Activated CD4-positive, alpha-beta T cell treated with anti-CD3 and anti-CD28 coated beads, Interleukin-2, amount 50 U/mL, for 1 hour (primary cell): ENCODE results near the gene FOCAD.
"Not testable (repeated sequence)": the region's sequence is repeated elsewhere in the genome, so short reads cannot be mapped to it uniquely, and the experiment has no call there.

Experiments used
- DNase-seq: peaks from one replicate; pipeline ENCODE4 v3.0.0-alpha.2; 2020

FOCAD gene

DNA sequence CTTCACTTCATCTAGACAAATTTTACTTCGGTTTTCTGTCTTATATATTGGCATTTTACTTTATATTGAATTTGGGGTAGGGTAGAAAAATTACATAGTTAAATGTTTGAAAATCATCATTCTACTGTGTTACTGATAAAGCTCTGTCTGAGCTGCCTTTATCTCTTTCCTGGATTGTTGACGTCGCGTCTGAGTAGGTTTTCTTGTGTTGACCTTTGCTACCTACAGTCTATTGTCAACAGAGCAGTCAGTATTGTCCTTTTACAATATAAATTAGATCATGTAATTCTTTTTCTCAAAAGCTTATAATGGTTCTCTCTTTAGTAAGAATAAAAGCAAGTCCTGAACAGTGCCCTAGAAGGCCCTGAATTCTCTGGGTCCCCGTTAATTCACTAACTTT is 219.2 kb downstream of the FOCAD start:
- DNase-seq = no peak

DNA sequence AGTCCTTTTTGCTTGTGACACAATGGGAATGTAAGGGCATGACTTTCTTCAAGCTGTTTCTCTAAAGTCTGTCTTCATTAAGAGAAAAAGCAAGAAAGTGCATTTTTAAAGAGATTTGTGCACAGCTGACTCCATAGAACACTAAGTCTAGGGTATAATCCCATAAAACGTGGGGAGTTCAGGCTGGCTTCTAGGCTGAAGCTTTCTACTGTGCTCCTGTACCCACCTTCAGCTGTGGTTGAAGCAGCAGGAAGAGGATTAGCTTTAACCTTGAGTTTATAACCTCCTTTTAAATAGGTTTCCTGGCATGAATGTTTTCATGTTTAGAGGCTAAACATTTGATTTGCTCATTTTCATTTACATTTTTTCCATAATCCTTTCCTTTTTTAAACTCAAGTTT is 220.9 kb downstream of the FOCAD start:
- DNase-seq = no peak

DNA sequence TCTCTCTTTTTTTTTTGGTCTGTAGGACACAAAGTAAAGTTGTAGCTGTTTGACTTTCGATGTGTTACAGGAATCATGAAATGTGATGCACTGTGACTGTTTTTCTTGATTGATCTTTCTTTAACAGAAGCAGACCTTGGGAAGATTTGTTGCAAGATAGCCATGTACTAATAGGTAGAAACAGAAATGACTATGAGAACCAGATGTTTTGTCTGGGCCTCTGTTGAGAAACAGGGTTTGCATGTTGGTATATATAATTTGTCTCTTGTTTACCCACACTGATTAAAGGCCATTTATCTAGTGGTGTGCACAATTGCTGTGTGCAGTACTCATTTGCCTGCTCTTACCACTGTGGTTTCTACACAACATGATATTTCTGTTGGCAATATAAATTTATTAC is 222.3 kb downstream of the FOCAD start:
- no peak for DNase-seq

DNA sequence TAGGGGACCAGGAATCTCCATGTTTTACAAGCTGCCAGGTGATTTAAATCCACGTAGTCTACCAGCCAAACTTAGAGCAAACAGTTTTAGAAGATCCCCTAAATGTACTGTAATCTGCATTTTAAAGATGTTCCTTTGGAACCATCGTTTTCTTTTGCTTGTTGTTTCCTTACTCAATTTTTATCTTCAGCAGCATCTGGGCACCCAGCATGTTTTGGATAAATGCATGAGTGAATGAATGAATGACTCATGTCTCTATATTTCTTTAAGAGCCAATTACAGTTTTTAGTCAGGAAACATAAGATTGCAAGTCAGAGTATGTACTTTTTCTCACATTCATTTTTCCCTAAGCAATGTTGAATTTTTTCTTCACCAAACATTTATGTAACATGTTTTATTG is 224.4 kb downstream of the FOCAD start:
- no peak for DNase-seq

DNA sequence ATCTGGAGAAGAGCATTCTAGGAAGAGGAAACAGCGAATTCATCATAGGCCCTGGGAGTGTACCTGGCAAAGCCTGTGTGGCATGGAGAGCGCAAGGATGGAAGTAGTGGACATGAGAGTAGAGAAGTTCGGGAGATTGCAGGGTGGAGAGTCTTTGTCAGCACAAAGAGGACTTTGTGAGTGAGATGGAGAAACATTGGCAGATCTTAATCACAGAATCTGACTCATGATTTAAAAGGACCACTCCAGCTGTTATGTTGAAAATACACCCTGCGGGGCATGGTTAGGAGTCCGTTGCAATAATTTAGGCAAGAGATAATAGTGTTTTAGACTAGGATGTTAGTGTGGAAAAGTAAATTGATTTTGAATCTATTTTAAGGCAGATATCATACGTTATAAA is 230.5 kb downstream of the FOCAD start:
- no peak for DNase-seq

DNA sequence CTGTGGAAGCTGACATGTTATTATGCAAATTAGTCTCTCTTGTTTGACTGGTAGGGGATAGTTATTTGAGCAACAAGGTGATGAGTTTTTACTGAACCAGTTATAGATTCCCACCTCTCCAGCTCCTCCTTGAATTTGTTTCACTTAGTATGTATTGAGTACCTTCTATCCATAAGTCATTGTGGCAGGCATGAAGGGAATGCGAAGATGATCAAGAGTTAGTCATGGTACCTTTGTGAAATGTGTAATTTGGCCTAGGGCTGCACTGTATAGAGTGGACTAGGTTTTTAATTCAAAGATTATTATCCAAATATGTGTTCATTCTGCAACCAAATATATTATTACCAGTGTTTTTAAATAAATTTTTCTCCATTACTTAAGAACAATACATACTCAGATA is 237.3 kb downstream of the FOCAD start:
- DNase-seq = no peak

DNA sequence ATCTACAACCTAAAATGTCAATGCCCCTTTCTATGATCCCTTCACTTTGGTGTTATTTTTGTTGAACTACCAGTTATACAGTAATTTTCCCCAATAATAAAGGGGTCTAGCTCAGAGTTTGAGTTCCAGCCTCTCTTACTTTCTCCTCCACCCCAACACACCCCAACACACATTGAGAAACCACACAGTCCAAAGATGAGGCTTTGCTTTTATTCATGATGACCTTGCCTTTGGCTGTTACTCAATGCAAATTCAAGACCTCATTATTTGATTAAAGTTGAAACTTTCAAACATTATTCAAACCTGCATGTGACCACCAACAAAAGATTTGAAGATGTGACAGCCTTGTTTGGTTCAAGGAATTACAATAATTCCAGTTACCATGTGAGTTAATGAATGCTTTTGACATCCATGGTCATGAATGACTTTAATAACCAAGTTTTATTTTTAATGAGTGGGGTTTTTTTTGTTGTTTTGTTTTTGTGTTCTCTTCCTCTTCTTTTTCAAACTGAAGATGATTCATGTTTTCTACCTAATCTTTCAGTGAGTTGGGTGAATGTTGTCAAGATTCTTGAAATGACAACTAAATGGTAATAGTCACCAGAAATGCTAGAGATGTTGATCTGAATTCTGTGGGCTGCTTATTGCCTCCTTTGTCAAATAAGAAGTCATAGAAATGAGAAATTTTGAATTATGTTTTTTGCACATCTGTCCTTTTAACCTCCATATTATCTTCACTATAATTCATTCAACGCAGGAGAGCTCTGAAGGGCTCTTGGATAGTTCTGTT is 241.4 kb downstream of the FOCAD start:
- DNase-seq = no peak

DNA sequence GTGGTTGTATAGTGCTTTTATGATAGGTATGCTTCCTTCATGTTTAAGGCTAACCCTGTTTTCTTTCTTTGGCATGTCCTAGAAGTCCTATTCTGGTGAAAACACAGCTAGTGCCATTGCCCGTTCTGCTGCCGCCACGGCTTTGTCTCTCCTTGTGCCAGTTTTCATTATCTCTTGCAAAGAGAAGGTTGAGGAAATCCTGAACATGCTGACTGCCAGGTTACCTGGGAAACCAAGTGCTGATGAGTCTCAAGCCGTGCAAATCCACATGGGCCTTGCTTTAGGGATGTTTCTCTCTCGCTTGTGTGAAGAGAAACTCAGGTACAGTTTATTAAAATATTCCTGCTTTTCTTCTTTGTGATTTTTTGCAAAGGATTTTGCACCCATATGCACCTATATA is 245.2 kb downstream of the FOCAD start:
- DNase-seq = no peak

DNA sequence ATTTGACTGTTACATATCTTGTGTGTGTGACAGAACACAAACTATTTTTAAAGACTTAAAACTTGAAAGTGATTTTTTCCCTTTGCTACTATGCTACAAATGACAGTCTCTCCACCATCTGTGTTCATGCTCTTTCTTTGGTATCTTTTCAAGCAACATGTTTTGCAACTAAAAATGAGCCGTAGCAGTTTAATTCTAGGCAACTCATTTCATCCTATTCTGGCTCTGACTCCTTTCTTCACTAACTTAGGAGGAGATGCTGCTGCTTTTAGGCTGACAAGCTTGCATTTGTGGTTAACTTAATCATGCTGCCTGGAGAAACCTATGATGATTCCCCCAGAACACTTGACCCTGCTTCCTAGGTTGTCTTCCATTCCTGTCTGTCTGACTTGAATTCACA is 246.8 kb downstream of the FOCAD start:
- DNase-seq = no peak

DNA sequence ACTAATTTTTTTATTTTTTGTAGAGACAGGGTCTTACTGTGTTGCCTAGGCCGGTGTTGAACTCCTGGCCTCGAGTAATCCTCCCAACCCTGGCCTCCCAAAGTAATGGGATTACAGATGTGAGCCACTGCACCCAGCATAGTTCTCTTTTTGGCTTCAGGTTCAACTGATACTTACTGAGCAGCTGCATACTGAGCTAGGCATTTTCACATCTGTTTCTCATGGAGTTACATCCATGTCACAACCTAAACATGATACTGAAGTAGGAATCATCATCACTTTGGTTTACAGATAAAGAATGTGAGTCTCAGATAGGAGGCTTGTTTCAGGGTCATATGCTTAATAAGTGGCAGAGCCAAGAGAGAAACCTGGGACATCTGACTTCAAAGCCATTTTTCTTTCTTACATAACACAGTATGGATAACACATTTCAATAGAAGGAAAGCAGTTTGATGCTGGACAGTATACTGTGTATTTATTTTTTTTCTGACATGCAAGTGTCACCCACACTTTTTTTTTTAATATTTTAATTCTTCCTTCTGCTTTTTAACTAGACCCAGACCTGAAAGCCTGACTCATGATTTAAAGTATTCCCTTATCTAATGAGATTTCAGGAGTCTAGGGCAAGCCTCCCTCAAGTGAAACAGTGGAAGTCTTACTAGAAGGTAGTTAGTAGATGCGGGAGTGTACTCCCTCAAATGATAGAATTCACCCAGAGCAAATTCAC is 256.6 kb downstream of the FOCAD start:
- DNase-seq = no peak

DNA sequence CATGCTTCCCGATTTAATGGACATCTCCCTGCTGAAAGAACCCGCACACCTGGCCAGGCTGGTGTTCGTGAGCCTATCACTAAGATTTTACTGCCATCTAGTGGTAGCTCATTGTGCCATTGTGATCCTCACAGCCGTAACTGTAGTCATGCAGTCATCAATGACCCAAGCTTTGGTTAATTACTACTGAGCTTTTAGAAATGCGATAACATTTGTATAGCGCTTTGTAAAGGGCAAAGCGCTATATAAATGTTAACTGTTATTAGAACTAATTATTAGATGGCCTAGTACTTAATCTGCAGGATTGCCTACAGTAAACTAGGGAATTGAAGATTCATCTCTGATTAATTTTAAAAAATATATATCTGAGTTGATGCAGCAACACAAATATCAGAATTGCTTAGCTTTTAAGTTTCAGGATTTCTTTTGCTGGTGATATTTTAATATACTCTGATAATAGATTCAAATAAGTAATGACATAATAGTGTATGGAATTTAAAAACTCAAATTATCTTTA is 257.2 kb downstream of the FOCAD start:
- peak; percentile 45 for DNase-seq

DNA sequence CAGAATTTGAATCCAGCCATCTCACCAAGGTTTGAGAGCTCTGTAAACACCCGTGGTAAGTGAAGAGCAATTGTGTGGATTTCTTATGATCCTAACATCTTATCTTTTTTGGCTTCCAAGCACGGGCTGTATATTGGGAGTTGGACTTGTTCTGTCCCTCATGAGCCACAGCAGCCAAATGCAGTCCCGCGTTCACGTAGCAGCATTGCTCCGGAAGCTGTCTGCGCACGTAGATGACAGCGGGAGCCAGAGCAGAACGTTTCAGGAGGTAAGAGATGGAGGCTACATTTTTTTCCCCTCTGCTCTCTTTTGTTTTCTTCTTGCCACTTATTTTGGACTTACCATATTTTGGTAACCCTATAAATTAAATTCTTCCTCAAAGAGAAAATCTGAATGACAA is 260.4 kb downstream of the FOCAD start:
- DNase-seq = no peak

DNA sequence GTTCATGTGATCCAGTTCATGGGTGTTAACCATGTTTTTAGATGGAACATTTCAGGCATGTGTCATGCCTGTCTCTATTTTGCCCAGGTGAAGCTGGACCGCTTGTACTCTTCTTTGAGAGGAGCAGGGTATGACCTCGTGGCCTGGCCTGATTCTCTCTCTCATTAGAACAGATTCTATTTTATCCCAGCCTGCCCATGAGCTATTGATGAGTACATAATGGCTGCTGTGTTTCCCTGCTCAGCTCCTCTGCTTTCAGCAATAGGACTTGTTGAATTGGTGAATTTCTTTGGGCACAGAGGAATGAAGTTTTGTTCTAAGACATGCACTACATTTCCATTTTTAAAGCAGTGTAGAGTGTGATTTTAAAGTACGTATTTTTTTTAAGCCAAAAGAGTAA is 261.2 kb downstream of the FOCAD start:
- no peak for DNase-seq

DNA sequence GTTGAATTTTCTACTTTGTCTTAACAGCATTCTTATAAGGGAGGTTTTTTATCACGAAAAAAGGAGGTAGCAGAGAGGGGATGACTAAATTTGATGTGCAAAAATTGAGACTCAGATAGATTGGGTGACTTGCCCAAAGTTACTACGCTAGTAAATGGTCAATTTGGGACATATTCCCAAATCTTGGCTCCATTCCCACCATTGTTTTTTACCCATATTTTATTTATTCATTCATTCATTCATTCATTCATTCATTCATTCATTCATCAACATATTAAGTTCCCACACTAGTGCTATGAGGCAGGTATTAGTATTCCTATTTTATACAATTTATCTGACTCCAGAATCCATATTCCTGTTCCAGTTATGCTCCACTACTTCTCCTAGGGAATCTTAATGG is 261.8 kb downstream of the FOCAD start:
- no peak for DNase-seq

DNA sequence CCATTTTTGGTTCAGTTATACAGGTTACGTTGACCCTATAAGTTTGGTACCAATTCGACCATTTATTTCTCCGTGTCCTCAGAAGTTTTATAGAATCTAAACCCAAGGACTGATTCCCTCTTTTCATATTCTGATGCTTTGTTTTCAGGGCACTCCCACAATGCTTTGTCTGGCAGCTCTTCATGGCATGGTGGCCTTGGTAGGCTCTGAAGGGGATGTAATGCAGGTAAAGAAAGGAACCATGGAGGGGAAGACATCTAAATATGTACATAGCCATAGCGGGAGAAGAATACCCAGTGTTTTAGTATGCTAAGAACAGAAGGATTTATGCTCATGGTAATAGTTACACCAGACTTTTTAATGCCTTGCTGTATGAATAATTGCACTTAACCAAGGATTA is 264.6 kb downstream of the FOCAD start:
- no peak for DNase-seq

DNA sequence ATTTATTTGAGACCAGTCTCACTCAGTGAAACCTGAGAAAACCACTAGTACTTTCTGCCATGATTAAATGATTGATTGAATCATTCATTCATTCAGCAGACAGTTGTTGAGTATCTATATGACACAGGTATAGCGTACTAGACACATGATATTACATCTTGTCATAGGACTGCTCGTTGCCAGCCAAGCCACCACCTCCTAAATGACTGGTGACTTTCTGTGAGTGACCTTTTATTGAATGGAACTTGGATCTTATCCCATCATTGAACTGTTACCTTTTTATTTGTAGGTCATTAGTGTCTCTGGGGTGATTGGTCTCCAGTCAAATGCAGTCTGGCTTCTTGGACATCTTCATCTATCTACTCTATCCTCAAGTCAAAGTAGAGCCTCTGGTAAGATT is 266.6 kb downstream of the FOCAD start:
- no peak for DNase-seq

DNA sequence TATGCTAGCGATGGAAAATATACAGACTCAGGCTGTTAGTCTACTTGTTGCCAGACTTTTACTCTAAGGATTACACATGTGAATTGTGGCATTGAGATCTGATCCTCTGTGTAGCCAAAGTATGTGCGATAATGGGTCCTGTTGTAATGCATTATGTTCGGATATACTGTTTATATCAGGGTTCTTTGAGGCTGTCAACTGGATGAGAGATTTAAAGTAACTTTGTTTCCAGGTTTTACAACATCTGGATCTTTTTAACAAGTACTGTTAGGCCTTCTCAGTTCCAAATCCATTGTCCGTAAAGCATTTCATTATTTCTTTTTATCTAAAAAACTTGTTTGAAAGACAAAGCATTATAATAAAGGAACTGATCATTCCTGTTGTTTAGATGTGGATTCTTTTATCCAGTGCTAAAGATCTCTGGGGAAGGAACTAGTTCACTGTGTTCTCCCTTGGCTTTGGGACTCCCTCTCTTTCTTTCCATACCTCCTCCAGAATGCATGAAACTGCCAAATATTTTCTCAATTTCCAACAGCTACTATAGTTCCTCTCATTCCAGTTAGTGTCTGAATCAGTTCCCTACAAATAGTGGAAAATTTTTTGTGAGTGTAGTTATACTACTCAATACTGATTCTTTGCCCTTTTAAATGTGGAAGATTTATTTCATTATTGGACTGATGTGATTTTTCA is 278.6 kb downstream of the FOCAD start:
- no peak for DNase-seq

DNA sequence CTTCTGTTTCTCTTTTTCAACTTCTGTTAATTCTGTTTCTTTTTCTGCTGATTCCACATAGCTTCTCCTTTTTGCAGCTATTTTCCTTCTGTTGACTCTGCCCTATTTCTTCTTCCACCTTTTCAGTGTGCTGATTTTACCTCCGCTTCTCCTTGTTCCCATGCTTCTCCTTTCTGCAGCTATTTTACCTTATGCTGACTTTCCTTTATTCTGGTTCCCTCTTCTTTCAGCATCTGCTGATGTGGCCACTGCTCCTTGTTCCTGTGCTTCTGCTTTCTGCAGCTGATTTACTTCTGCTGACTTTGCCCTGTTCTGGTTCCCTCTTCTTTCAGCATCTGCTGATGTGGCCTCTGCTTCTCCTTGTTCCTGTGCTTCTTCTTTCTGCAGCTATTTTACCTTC is 288.6 kb downstream of the FOCAD start:
- no peak for DNase-seq

DNA sequence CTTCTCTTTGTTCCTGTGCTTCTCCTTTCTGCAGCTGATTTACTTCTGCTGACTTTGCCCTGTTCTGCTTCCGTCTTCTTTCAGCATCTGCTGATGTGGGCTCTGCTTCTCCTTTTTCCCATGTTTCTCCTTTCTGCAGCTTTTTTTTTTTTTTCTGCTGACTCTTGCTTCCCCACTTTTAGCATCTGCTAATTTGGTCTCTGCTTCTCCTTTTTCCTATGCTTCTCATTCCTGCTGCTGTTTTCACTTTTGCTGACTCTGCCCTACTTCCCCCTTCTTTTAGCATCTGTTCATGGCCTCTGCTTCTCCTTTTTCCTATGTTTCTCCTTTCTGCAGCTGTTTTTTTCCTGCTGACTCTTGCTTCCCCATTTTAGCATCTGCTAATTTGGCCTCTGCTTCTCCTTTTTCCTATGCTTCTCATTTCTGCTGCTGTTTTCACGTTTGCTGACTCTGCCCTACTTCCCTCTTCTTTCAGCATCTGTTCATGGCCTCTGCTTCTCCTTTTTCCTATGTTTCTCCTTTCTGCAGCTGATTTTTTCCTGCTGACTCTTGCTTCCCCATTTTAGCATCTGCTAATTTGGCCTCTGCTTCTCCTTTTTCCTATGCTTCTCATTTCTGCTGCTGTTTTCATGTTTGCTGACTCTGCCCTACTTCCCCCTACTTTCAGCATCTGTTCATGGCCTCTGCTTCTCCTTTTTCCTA is 289.3 kb downstream of the FOCAD start:
- not testable (repeated sequence) for DNase-seq

DNA sequence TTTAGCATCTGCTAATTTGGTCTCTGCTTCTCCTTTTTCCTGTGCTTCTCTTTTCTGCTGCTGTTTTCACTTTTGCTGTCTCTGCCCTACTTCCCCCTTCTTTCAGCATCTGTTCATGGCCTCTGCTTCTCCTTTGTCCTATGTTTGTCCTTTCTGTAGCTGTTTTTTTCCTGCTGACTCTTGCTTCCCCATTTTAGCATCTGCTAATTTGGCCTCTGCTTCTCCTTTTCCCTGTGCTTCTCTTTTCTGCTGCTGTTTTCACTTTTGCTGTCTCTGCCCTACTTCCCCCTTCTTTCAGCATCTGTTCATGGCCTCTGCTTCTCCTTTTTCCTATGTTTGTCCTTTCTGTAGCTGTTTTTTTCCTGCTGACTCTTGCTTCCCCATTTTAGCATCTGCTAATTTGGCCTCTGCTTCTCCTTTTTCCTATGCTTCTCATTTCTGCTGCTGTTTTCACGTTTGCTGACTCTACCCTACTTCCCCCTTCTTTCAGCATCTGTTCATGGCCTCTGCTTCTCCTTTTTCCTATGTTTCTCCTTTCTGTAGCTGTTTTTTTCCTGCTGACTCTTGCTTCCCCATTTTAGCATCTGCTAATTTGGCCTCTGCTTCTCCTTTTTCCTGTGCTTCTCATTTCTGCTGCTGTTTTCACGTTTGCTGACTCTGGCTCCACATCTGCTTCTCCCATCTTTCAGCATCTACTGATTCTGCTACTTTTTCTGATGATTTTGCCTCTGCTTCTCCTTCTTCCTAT is 290.3 kb downstream of the FOCAD start:
- DNase-seq = not testable (repeated sequence)

DNA sequence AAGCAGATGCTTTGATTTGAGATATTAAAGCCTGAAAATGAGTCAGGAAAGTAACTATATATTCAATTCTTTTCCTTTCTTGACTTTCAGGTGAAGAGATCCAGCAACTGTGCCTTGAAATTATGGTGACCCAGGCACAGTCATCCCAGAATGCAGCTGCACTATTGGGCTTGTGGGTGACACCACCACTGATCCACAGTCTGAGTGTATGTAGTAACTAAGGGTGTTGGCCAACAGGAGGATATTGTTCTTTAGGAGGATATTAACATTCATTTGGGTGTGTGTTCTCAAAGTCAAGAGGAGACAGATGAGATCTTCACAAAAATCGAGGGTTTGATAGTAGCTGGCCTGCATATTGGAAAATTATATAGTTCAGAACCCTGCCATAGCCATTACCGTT is 294.2 kb downstream of the FOCAD start:
- no peak for DNase-seq

DNA sequence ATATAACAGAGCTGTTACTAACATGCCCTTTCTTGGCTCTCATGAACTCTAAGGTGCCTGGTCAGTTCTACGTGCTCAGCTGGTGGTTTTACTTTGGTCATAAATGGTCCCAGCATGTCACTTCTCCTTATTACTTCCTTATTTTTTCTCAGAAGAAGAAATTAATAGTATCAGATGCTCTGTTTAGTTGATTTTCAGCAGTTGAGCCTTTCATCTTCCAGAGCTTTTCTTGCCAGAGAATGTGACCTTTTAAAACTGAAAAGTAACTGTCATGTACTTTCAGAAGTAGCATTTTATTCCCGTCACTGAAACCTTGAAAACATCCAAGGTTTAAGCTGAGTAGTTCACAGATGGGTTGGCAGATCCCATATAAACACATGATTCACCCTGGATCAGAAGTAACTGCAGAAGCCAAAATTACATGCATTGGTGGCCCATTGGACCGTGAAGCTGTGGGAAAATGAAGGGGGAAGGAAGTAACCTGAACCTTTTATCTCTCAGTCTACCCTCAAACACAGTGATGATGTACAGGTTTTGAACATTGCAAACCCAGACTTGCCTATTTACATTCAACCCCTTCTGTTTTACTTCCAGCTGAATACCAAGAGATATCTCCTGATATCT is 296.9 kb downstream of the FOCAD start:
- no peak for DNase-seq
